HCT116 (cell line): ENCODE data around the gene PTPN4. TPM values are rescaled to one million over a fixed set of nuclear protein-coding genes. Genes with fewer than 3 reads are reported as not detected.

Experiments used
- ATAC-seq: fragments of 200-7000 bp; cut with Tn5 transposase; 2 replicates; pipeline ENCODE4 v1.9.1; 2020; ENCODE audit warnings: mild to moderate bottlenecking, moderate library complexity
- BruUV-seq: library from RNA; stranded (reverse); fragments of 400-500 nt; replicated peaks from 2 replicates; lab custom pipeline; 2021; lab: Mats Ljungman, UMichigan
- CTCF ChIA-PET: fragments of 300-600 bp; sonication (Branson Sonifier 250); formaldehyde crosslinking; loops from one replicate; lab custom pipeline; 2021; ENCODE audit warnings: antibody characterized with exemption; lab: Charles Lee
- POLR2A ChIA-PET: fragments of 300-600, 350-600 bp; sonication (Branson Sonifier 250); formaldehyde crosslinking; loops from one replicate; lab custom pipeline; 2021; ENCODE audit warnings: antibody characterized with exemption; lab: Charles Lee
- RAD21 ChIA-PET, 2 experiments: fragments of 300-600 bp; sonication (Branson Sonifier 250); formaldehyde crosslinking; loops; one replicate each; lab custom pipeline; 2023; ENCODE audit warnings: low total read pairs in 2 of 2; ENCODE audit not compliant: uncharacterized antibody in 2 of 2, unreplicated experiment in 2 of 2, low non-redundant PET in 1 of 2; lab: Charles Lee
- DNase-seq: peaks from one replicate; pipeline ENCODE4 v3.0.0-alpha.2; 2010; ENCODE audit warnings: low read depth, low spot score
- H2AFZ ChIP-seq: fragments of 200-600 bp; shearing (Covaris generic), sonication (generic); 2 replicates; pipeline ENCODE4 v1.6.1; 2017; ENCODE audit warnings: low read depth, mixed run types, mixed read lengths, antibody characterized with exemption, low read length; ENCODE audit not compliant: poor library complexity, severe bottlenecking
- H3K27ac ChIP-seq: 2 replicates; pipeline ENCODE4 v1.5.1; 2012; ENCODE audit warnings: low read depth, low read length
- H3K27me3 ChIP-seq: fragments of 200-600 bp; sonication (generic); 2 replicates; pipeline ENCODE4 v1.6.1; 2016; ENCODE audit warnings: mixed run types, low read length, mixed read lengths; ENCODE audit not compliant: insufficient read depth
- H3K36me3 ChIP-seq, 2 experiments: fragments of 200-500 bp in 1 of 2; fragments of 200-600 bp in 1 of 2; sonication (Bioruptor generic) in 1 of 2; sonication (generic) in 1 of 2; 2 replicates each; pipeline versions ENCODE4 v1.5.1 to v1.6.1; 2014 to 2016; ENCODE audit warnings: low read length in 2 of 2, inconsistent platforms in 1 of 2, mixed read lengths in 1 of 2, mixed run types in 1 of 2; ENCODE audit not compliant: insufficient read depth in 2 of 2, control insufficient read depth in 1 of 2
- H3K4me1 ChIP-seq, 2 experiments: fragments of 200-600 bp in 1 of 2; sonication (generic) in 1 of 2; 2 replicates each; pipeline versions ENCODE4 v1.5.1 to v1.6.1; 2012 to 2017; ENCODE audit warnings: low read length in 2 of 2, inconsistent platforms in 1 of 2, mild to moderate bottlenecking in 1 of 2, mixed read lengths in 1 of 2, mixed run types in 1 of 2, moderate library complexity in 1 of 2; ENCODE audit not compliant: insufficient read depth in 2 of 2, control insufficient read depth in 1 of 2
- H3K4me2 ChIP-seq: fragments of 200-600 bp; sonication (generic); 2 replicates; pipeline ENCODE4 v1.6.1; 2017; ENCODE audit warnings: mixed run types, low read length, mixed read lengths
- H3K4me3 ChIP-seq, 2 experiments: fragments of 200-600 bp in 1 of 2; sonication (generic) in 1 of 2; replicated peaks in 1 of 2; 2 replicates each; pipeline ENCODE4 v1.5.1; 2011 to 2016; ENCODE audit warnings: low read length in 2 of 2, control low read depth in 1 of 2, low read depth in 1 of 2, mild to moderate bottlenecking in 1 of 2, mixed read lengths in 1 of 2, mixed run types in 1 of 2
- H3K79me2 ChIP-seq: fragments of 200-600 bp; sonication (generic); 2 replicates; pipeline ENCODE4 v1.6.1; 2017; ENCODE audit warnings: mild to moderate bottlenecking, mixed run types, low read length, moderate library complexity, mixed read lengths; ENCODE audit not compliant: insufficient read depth
- H3K9ac ChIP-seq: fragments of 200-600 bp; sonication (generic); 2 replicates; pipeline ENCODE4 v1.6.1; 2016; ENCODE audit warnings: low read length, mixed read lengths
- H3K9me2 ChIP-seq: fragments of 200-600 bp; sonication (generic), shearing (Covaris generic); 2 replicates; pipeline ENCODE4 v1.6.1; 2017; ENCODE audit warnings: mixed run types, mild to moderate bottlenecking, moderate library complexity; ENCODE audit not compliant: insufficient read depth
- H3K9me3 ChIP-seq, 2 experiments: fragments of 200-500 bp in 1 of 2; fragments of 200-600 bp in 1 of 2; sonication (Bioruptor generic) in 1 of 2; sonication (generic) in 1 of 2; 2 replicates each; pipeline ENCODE4 v1.6.1; 2014 to 2017; ENCODE audit warnings: low read length in 2 of 2, mixed read lengths in 2 of 2, inconsistent platforms in 1 of 2, low read depth in 1 of 2, mild to moderate bottlenecking in 1 of 2, mixed run types in 1 of 2, moderate library complexity in 1 of 2; ENCODE audit not compliant: control insufficient read depth in 1 of 2, insufficient read depth in 1 of 2
- H4K20me1 ChIP-seq: fragments of 200-600 bp; sonication (generic), shearing (Covaris generic); 2 replicates; pipeline ENCODE4 v1.6.1; 2017; ENCODE audit warnings: mixed run types, mild to moderate bottlenecking, moderate library complexity; ENCODE audit not compliant: insufficient read depth
- ELF1 ChIP-seq: IDR thresholded peaks from 2 replicates; pipeline ENCODE4 v1.6.1; 2012; ENCODE audit warnings: low read depth, borderline replicate concordance
- POLR2AphosphoS5 ChIP-seq: IDR thresholded peaks from 2 replicates; pipeline ENCODE4 v1.6.1; 2011; ENCODE audit warnings: mild to moderate bottlenecking, low read depth, low read length, moderate library complexity
- TCF7L2 ChIP-seq: IDR thresholded peaks from 2 replicates; pipeline ENCODE4 v1.7.0; 2011; ENCODE audit warnings: borderline replicate concordance, inconsistent platforms; ENCODE audit not compliant: insufficient read depth, insufficient read length; ENCODE audit errors: extremely low read depth
- intact Hi-C: fragments of 100-400 bp; cut with micrococcal nuclease; formaldehyde crosslinking; loops from 2 replicates; pipeline ENCODE4 v1.10.0; 2022
- total RNA-seq: library from RNA; stranded (reverse); gene quantifications from one replicate; pipeline ENCODE4 v1.2.1, GENCODE V29; 2021; ENCODE audit not compliant: unreplicated experiment
- TF ChIP-seq, protein P1 (sequence below), 3 experiments: fragments of 200-600 bp in 1 of 3; sonication (generic) in 1 of 3; IDR thresholded peaks in 2 of 3; conservative IDR thresholded peaks in 1 of 3; 2 replicates each; pipeline ENCODE4 v1.5.1; 2012 to 2017; ENCODE audit warnings: low read depth in 2 of 3, low read length in 2 of 3, antibody characterized with exemption in 1 of 3, borderline replicate concordance in 1 of 3, control low read depth in 1 of 3, mild to moderate bottlenecking in 1 of 3, mixed read lengths in 1 of 3, mixed run types in 1 of 3, moderate library complexity in 1 of 3; ENCODE audit not compliant: insufficient read depth in 1 of 3
- TF ChIP-seq, protein P2 (sequence below): IDR thresholded peaks from 2 replicates; pipeline ENCODE4 v1.6.1; 2012; ENCODE audit warnings: low read depth

PTPN4 gene
- total RNA-seq, 1 experiment from 2014 or later: 38.4 TPM

DNA sequence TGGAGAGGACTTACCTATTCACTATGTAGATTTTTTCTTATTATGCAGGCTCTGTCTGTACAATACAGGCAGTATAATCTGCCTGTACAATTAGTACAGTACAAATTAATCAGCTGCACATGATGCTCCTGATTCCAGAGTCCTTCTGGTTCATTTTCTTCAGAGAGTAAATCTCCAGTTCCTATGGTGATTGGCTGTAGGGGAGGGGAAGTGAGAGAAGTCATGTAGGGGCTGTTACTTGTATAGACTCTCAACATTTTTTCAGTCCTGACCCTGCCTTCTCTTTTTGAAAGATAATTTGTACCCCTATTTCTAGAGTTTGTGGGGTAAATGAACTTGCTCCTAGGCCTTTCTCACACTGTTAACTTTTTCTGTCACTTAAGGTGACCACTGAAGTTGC, 54.5 kb downstream of the PTPN4 start:
- peaks cover 2% of the 10 kb centered on the region in 2 experiments; a peak in 1 of 4 replicates for H3K4me1 ChIP-seq
- H3K36me3 ChIP-seq: no peaks in the 10 kb centered on the region
- peaks cover 0 to 5% of the 10 kb centered on the region in 2 experiments; a peak in 2 of 4 replicates for H3K9me3 ChIP-seq
- H2AFZ ChIP-seq: no peak overlapping the region
- POLR2A ChIA-PET: no interaction called here
- H3K9ac ChIP-seq: no peak overlapping the region
- H3K4me3 ChIP-seq: no peak overlapping the region
- BruUV-seq: no TSS peak
- no peak for DNase-seq
- H3K9me2 ChIP-seq: no peaks in the 10 kb centered on the region
- TF ChIP-seq, protein P1, sequence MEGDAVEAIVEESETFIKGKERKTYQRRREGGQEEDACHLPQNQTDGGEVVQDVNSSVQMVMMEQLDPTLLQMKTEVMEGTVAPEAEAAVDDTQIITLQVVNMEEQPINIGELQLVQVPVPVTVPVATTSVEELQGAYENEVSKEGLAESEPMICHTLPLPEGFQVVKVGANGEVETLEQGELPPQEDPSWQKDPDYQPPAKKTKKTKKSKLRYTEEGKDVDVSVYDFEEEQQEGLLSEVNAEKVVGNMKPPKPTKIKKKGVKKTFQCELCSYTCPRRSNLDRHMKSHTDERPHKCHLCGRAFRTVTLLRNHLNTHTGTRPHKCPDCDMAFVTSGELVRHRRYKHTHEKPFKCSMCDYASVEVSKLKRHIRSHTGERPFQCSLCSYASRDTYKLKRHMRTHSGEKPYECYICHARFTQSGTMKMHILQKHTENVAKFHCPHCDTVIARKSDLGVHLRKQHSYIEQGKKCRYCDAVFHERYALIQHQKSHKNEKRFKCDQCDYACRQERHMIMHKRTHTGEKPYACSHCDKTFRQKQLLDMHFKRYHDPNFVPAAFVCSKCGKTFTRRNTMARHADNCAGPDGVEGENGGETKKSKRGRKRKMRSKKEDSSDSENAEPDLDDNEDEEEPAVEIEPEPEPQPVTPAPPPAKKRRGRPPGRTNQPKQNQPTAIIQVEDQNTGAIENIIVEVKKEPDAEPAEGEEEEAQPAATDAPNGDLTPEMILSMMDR (IDR thresholded peaks at IDR 0.05 in 2 of 3, conservative IDR thresholded peaks at IDR 0.05 in 1 of 3; ENCODE audit: borderline replicate concordance in 1 of 3, insufficient read depth in 1 of 3, low read depth in 2 of 3, low read length in 2 of 3): no peak
- TF ChIP-seq, protein P2, sequence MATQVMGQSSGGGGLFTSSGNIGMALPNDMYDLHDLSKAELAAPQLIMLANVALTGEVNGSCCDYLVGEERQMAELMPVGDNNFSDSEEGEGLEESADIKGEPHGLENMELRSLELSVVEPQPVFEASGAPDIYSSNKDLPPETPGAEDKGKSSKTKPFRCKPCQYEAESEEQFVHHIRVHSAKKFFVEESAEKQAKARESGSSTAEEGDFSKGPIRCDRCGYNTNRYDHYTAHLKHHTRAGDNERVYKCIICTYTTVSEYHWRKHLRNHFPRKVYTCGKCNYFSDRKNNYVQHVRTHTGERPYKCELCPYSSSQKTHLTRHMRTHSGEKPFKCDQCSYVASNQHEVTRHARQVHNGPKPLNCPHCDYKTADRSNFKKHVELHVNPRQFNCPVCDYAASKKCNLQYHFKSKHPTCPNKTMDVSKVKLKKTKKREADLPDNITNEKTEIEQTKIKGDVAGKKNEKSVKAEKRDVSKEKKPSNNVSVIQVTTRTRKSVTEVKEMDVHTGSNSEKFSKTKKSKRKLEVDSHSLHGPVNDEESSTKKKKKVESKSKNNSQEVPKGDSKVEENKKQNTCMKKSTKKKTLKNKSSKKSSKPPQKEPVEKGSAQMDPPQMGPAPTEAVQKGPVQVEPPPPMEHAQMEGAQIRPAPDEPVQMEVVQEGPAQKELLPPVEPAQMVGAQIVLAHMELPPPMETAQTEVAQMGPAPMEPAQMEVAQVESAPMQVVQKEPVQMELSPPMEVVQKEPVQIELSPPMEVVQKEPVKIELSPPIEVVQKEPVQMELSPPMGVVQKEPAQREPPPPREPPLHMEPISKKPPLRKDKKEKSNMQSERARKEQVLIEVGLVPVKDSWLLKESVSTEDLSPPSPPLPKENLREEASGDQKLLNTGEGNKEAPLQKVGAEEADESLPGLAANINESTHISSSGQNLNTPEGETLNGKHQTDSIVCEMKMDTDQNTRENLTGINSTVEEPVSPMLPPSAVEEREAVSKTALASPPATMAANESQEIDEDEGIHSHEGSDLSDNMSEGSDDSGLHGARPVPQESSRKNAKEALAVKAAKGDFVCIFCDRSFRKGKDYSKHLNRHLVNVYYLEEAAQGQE: no peak
- TF ChIP-seq ELF1: no peak
- no peak for TF ChIP-seq POLR2AphosphoS5
- no peak for TF ChIP-seq TCF7L2
- no peaks in the 10 kb centered on the region for H4K20me1 ChIP-seq
- H3K4me2 ChIP-seq: no peak overlapping the region
- no peaks in the 10 kb centered on the region for H3K27me3 ChIP-seq
- H3K27ac ChIP-seq: no peak overlapping the region
- intact Hi-C loops: no loop called here
- H3K79me2 ChIP-seq: peaks cover 23% of the 10 kb centered on the region; the same call in 1 of the 2 replicates
- CTCF ChIA-PET: no interaction called here
- ATAC-seq: no peak
- RAD21 ChIA-PET: no interaction called here
